Liver (tissue), 9 donors: ENCODE measurements around the gene UIMC1. TPM values are rescaled to one million over a fixed set of nuclear protein-coding genes. Genes with fewer than 3 reads are reported as not detected.

Experiments
- DNase-seq: peaks from one replicate; pipeline ENCODE4 v3.0.0-alpha.2; 2017; ENCODE audit warnings: low spot score
- H3K27ac ChIP-seq, 2 donors: one replicate each; pipeline ENCODE4 v1.7.0; 2013; ENCODE audit warnings: inconsistent platforms in 2 of 2, low read length in 2 of 2, control low read depth in 1 of 2, low read depth in 1 of 2, mild to moderate bottlenecking in 1 of 2
- H3K27me3 ChIP-seq, 4 donors: one replicate each; pipeline versions ENCODE4 v1.6.1 to v1.7.0; 2013; ENCODE audit warnings: low read length in 3 of 4, inconsistent platforms in 1 of 4, mild to moderate bottlenecking in 1 of 4, moderate library complexity in 1 of 4; ENCODE audit not compliant: control insufficient read depth in 4 of 4, insufficient read depth in 4 of 4
- H3K36me3 ChIP-seq, 4 donors: one replicate each; pipeline versions ENCODE4 v1.6.1 to v1.7.0; 2013; ENCODE audit warnings: low read length in 3 of 4, mild to moderate bottlenecking in 3 of 4, low read depth in 1 of 4, moderate library complexity in 1 of 4; ENCODE audit not compliant: control insufficient read depth in 4 of 4, insufficient read depth in 3 of 4
- H3K4me1 ChIP-seq, 4 donors: one replicate each; pipeline versions ENCODE4 v1.6.1 to v1.7.0; 2013; ENCODE audit warnings: low read length in 3 of 4, mild to moderate bottlenecking in 3 of 4, moderate library complexity in 1 of 4; ENCODE audit not compliant: control insufficient read depth in 4 of 4, insufficient read depth in 4 of 4
- H3K4me3 ChIP-seq, 3 donors: one replicate each; pipeline versions ENCODE4 v1.6.1 to v1.7.0; 2013; ENCODE audit warnings: low read length in 3 of 3, control low read depth in 1 of 3, low read depth in 1 of 3, mild to moderate bottlenecking in 1 of 3
- H3K9ac ChIP-seq, 2 donors: one replicate each; pipeline ENCODE4 v1.7.0; 2013; ENCODE audit warnings: low read length in 2 of 2, mild to moderate bottlenecking in 2 of 2, moderate library complexity in 2 of 2, control low read depth in 1 of 2, low read depth in 1 of 2
- H3K9me3 ChIP-seq, 4 donors: one replicate each; pipeline versions ENCODE4 v1.6.1 to v1.7.0; 2013; ENCODE audit warnings: low read length in 3 of 4; ENCODE audit not compliant: control insufficient read depth in 4 of 4
- ATF3 ChIP-seq: IDR thresholded peaks from 2 replicates; pipeline ENCODE4 v1.6.1; 2016; ENCODE audit warnings: antibody characterized with exemption
- CTCF ChIP-seq: fragments of 150-350 bp; IDR thresholded peaks from 2 replicates; pipeline ENCODE4 v1.5.1; 2017; ENCODE audit warnings: improper control_type of control experiment, low read depth, low read length; ENCODE audit not compliant: missing input control
- EGR1 ChIP-seq, 2 donors: IDR thresholded peaks; 2 replicates each; pipeline ENCODE4 v1.6.1; 2016 to 2018; ENCODE audit warnings: antibody characterized with exemption in 2 of 2, low read depth in 2 of 2
- FOXA1 ChIP-seq: IDR thresholded peaks from 2 replicates; pipeline ENCODE4 v1.6.1; 2016; ENCODE audit warnings: antibody characterized with exemption
- FOXA2 ChIP-seq: IDR thresholded peaks from 2 replicates; pipeline ENCODE4 v1.6.1; 2016; ENCODE audit warnings: antibody characterized with exemption
- GABPA ChIP-seq, 2 donors: IDR thresholded peaks in 1 of 2; conservative IDR thresholded peaks in 1 of 2; 2 replicates each; pipeline ENCODE4 v1.6.1; 2016; ENCODE audit warnings: antibody characterized with exemption in 2 of 2, mild to moderate bottlenecking in 1 of 2, moderate library complexity in 1 of 2
- HNF4A ChIP-seq, 2 donors: conservative IDR thresholded peaks; 2 replicates each; pipeline ENCODE4 v1.6.1; 2016; ENCODE audit warnings: antibody characterized with exemption in 2 of 2, mild to moderate bottlenecking in 2 of 2
- HNF4G ChIP-seq: IDR thresholded peaks from 2 replicates; pipeline ENCODE4 v1.6.1; 2016; ENCODE audit warnings: antibody characterized with exemption
- JUND ChIP-seq, 2 donors: IDR thresholded peaks; 2 replicates each; pipeline ENCODE4 v1.6.1; 2016; ENCODE audit warnings: antibody characterized with exemption in 2 of 2
- MAX ChIP-seq: IDR thresholded peaks from 2 replicates; pipeline ENCODE4 v1.6.1; 2016; ENCODE audit warnings: antibody characterized with exemption
- NR2F2 ChIP-seq: IDR thresholded peaks from 2 replicates; pipeline ENCODE4 v1.6.1; 2016; ENCODE audit warnings: antibody characterized with exemption
- RAD21 ChIP-seq, 2 donors: IDR thresholded peaks; 2 replicates each; pipeline ENCODE4 v1.6.1; 2016; ENCODE audit warnings: antibody characterized with exemption in 2 of 2, mild to moderate bottlenecking in 2 of 2
- REST ChIP-seq: IDR thresholded peaks from 2 replicates; pipeline ENCODE4 v1.6.1; 2016; ENCODE audit warnings: antibody characterized with exemption, mild to moderate bottlenecking
- RXRA ChIP-seq, 2 donors: IDR thresholded peaks; 2 replicates each; pipeline ENCODE4 v1.6.1; 2017 to 2018; ENCODE audit warnings: antibody characterized with exemption in 2 of 2, mild to moderate bottlenecking in 1 of 2
- SP1 ChIP-seq: IDR thresholded peaks from 2 replicates; pipeline ENCODE4 v1.6.1; 2018; ENCODE audit warnings: antibody characterized with exemption, mild to moderate bottlenecking
- TAF1 ChIP-seq: conservative IDR thresholded peaks from 2 replicates; pipeline ENCODE4 v1.6.1; 2016; ENCODE audit warnings: antibody characterized with exemption, mild to moderate bottlenecking
- YY1 ChIP-seq: IDR thresholded peaks from 2 replicates; pipeline ENCODE4 v1.6.1; 2016; ENCODE audit warnings: antibody characterized with exemption, mild to moderate bottlenecking
- ZBTB33 ChIP-seq: IDR thresholded peaks from 2 replicates; pipeline ENCODE4 v1.6.1; 2016; ENCODE audit warnings: antibody characterized with exemption
- WGBS: extraction: QIAGEN DNeasy Blood & Tissue Kit; methylation state at CpG from one replicate; pipeline ENCODE4 v1.1.7; 2013; 5-methylcytosine and 5-hydroxymethylcytosine counted together
- polyA plus RNA-seq, 2 donors: library from polyadenylated mRNA; stranded (reverse) in 1 of 2; unstranded in 1 of 2; fragments of 200-250 nt in 1 of 2; fragments of >200 nt in 1 of 2; fragmentation: Nextera tagmentation in 1 of 2; extraction: Ambion mirVana in 1 of 2; gene quantifications; one replicate each; pipeline versions ENCODE4 v1.2.1 to v1.2.3, GENCODE V29; 2013 to 2015
- total RNA-seq, 2 donors: library from RNA; depleted of rRNA; stranded (reverse); fragments of >200 nt; gene quantifications; one replicate each; pipeline ENCODE4 v1.2.3, GENCODE V29; 2014
- donor health status: healthy.
- donor health status: healthy.
- donor health status: healthy.
- donor health status: healthy.
- donor health status: healthy.

The UIMC1 gene
- total and polyA plus RNA-seq, 4 donors: 5.9 to 26.0 (median 11.7) TPM

- 94% methylated on average over 3 of the region's 3 CpGs for WGBS
These were observed 26.9 kb downstream of the UIMC1 start for GRCh38 chr5:176979669-176980068.

More at GRCh38 chr5:176979669-176980068, 26.9 kb downstream of the UIMC1 start:
- no peaks in the 10 kb centered on the region for H3K9me3 ChIP-seq
- H3K4me3 ChIP-seq: no peak overlapping the region
- H3K27me3 ChIP-seq: no peaks in the 10 kb centered on the region
- TF ChIP-seq NR2F2 (no peak), HNF4G (no peak), EGR1 (IDR thresholded peaks at IDR 0.05; ENCODE audit: low read depth in 2 of 2) (no peak), ZBTB33 (no peak), JUND (IDR thresholded peaks at IDR 0.05) (no peak), SP1 (no peak), MAX (no peak), HNF4A (conservative IDR thresholded peaks at IDR 0.05) (no peak), FOXA2 (no peak), CTCF (no peak), FOXA1 (no peak), REST (no peak), TAF1 (no peak), RAD21 (IDR thresholded peaks at IDR 0.05) (no peak), YY1 (no peak), GABPA (IDR thresholded peaks at IDR 0.05 in 1 of 2, conservative IDR thresholded peaks at IDR 0.05 in 1 of 2) (no peak), RXRA (IDR thresholded peaks at IDR 0.05) (no peak), ATF3 (no peak)
- peaks cover 9 to 26% (median 21%) of the 10 kb centered on the region in 4 donors for H3K36me3 ChIP-seq
- no peaks in the 10 kb centered on the region for H3K4me1 ChIP-seq
- DNase-seq: no peak
- H3K9ac ChIP-seq: no peak overlapping the region
- H3K27ac ChIP-seq: no peak overlapping the region
